VCaP (cell line): ENCODE data around the gene TSGA10.

Source experiments
- H3K27ac ChIP-seq: fragments of 450-650 bp; 2 replicates; pipeline ENCODE4 v1.5.1; 2017
- TF ChIP-seq, protein P1 (sequence below): fragments of 450-650 bp; conservative IDR thresholded peaks from 2 replicates; pipeline ENCODE4 v1.5.1; 2017; ENCODE audit warnings: mild to moderate bottlenecking, moderate library complexity

Gene TSGA10

DNA sequence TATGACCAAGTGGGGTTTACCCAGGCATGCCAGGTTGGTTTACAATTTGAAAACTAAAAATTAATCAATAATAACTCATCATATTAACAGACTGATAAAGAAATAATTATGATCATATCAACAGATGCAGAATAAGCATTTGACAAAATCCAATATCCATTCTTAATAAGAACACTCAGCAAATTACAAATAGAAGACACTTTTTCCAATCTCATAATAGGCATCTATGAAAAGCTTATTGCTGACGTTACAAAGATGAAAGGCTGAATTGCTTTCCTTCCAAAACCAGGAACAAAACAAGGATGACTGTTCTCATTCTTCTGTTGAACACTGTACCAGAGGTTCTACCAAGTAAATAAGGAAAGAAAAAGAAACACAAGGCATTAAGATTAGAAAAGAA is 68.4 kb downstream of the TSGA10 start:
- TF ChIP-seq, protein P1, sequence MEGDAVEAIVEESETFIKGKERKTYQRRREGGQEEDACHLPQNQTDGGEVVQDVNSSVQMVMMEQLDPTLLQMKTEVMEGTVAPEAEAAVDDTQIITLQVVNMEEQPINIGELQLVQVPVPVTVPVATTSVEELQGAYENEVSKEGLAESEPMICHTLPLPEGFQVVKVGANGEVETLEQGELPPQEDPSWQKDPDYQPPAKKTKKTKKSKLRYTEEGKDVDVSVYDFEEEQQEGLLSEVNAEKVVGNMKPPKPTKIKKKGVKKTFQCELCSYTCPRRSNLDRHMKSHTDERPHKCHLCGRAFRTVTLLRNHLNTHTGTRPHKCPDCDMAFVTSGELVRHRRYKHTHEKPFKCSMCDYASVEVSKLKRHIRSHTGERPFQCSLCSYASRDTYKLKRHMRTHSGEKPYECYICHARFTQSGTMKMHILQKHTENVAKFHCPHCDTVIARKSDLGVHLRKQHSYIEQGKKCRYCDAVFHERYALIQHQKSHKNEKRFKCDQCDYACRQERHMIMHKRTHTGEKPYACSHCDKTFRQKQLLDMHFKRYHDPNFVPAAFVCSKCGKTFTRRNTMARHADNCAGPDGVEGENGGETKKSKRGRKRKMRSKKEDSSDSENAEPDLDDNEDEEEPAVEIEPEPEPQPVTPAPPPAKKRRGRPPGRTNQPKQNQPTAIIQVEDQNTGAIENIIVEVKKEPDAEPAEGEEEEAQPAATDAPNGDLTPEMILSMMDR: no peak
- no peak overlapping the region for H3K27ac ChIP-seq

DNA sequence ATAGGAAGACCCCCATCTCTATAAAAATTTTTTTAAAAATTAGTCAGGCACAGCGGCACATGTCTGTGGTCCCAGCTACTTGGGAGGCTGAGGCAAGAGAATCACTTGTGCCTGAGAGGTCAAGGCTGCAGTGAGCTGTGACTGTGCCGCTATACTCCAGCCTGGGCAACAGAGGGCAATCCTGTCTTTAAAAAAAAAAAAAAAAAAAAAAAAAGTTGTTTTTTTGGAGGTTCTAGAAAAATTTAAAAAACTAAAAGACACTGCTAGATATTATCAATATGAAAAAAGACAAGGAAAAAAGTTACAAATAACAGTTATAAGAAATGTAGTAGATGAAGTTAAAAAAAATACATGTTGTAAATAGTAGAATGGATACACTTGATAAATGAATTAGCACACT is 69.3 kb downstream of the TSGA10 start:
- TF ChIP-seq, protein P1: peak; percentile 69
- no peak overlapping the region for H3K27ac ChIP-seq

DNA sequence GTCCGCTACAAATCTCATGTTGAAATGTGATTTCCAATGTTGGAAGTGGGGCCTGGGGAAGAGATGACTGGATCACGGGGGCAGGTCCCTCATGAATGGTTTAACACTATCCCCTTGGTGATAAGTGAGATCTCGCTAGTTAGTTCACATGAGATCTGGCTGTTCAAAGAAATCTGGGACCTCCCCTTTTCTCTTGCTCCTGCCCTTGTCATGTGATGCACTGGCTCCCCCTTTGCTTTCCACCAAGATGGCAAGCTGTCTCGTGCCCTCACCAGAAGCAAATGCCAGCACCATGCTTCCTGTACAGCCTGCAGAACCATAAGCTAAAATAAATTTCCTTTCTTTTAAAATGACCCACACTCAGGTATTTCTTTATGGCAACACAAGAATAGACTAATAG is 70.5 kb downstream of the TSGA10 start:
- TF ChIP-seq, protein P1: no peak
- H3K27ac ChIP-seq: no peak overlapping the region

DNA sequence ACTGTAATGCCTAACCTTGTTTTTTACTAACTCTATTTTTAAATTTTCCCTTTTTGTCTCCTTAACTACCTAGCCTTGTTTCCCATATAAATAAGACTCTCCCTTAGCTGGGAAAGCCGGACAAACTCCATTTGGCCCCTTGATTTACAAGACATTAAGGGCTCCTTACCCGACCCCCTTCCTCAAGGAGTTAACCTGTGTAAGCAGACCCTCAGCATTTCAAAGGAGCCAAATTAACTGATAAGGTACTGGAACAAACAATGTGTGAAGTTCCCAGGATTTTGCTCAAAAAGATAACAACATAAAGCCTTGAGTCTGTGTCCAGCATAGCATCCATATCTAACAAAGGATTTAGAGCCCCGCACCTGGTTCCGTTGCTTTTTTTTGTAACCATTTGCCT is 72.9 kb downstream of the TSGA10 start:
- TF ChIP-seq, protein P1: no peak
- H3K27ac ChIP-seq: no peak overlapping the region

DNA sequence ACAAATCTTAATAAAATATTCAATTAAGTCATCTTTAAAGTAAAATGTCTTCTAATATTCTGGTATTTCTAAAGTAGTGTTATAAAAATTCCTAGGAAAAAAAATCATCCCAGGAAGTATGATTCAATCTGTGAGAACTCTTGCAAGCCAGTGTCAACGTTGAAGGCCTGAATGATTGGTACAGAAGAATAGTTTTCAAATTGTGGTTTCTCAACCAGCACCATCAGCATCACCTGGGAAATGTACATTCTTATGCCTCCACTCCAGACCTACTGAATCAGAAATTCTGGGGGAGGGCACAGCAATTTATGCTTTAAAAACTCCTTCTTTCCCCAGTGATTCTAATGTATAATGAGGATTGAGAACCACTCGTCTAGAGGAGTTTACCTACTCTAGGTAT is 75.5 kb downstream of the TSGA10 start:
- TF ChIP-seq, protein P1: no peak

DNA sequence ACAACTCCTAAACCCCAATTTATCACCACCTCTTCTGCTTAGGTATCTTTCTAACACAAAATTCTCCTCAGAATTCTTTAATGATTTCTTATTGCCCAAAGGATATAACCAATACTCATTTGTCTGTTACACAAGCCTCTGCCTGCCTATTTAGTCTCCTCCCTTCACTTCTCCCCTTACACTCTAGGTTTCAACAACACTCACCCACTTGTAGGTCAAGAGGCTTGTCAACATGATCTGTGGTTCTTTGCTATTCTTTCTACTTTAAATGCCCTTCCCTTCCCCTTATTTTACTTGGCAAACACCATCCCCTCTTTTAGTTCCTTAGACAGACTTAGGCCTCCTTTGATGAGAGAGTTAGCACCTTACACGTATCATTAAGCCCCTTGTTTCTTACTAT is 82.2 kb downstream of the TSGA10 start:
- TF ChIP-seq, protein P1: no peak

More for the DNA sequence above, 75.5 kb downstream of the TSGA10 start:
- no peak overlapping the region for H3K27ac ChIP-seq

DNA sequence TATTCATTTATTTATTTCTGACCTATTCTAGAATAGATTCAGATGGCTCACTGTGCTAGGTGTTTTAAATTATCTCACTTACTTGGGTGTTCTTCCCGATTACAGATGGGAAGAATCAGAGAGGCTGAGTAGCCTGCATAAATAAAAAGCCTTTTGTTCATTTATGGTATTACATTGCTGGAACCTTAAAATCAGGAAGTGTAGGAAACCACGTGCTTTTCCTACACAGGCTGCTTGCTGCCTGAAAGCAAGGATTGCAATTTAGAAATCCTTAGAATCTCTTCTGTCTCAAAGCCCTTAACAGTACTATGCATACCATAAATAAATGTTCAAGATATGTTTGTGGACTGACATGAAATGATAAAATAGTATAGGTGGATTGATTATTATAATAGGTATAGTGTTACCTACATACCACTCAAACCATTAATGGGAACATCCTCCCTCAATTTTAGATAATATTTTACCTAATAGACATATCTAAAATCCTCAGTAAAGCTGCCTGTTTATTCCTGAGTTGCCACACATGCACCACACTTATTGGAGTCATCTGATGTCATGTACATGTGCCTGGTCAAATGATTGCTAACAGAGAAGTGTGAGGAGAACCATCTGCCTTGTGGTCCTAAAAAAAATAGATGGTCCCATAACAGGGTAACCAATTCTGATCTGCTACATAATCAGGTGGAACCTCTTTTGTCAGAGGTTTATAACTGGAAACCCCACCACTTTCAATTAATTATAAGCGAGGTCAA is 86.7 kb downstream of the TSGA10 start:
- no peak overlapping the region for H3K27ac ChIP-seq
- TF ChIP-seq, protein P1: no peak

More for the DNA sequence above, 82.2 kb downstream of the TSGA10 start:
- H3K27ac ChIP-seq: no peak overlapping the region
